Hematopoietic multipotent progenitor cell treated with erythropoietin and hydrocortisone succinate and interleukin-3 and kit ligand, for 15 days (in vitro differentiated cells): ENCODE results near the gene RASGRP4.
"Not testable (repeated sequence)": the region's sequence is repeated elsewhere in the genome, so short reads cannot be mapped to it uniquely, and the experiment has no call there.

Experiments used
- DNase-seq: peaks from one replicate; pipeline ENCODE4 v3.0.0-alpha.2; 2015; ENCODE audit warnings: low spot score

The RASGRP4 gene

DNA sequence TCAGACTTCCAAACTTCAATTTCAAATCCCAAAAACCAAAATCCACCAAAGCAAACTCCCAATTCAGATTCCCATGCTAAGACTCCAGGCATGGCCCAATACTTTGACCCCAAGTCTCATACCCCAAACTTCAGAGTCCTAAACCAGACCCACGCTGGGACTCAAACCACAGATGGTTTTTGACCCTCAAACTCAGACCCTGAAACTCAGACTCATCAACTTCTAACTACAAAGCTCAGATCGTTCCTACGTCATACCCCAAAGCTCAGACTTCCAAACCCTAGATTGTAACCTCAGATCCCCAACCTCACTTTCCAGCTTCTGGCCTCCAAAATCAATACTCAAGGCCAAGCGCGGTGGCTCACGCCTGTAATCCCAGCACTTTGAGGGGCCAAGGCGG lies 19.3 kb upstream of the RASGRP4 start:
- no peak for DNase-seq

DNA sequence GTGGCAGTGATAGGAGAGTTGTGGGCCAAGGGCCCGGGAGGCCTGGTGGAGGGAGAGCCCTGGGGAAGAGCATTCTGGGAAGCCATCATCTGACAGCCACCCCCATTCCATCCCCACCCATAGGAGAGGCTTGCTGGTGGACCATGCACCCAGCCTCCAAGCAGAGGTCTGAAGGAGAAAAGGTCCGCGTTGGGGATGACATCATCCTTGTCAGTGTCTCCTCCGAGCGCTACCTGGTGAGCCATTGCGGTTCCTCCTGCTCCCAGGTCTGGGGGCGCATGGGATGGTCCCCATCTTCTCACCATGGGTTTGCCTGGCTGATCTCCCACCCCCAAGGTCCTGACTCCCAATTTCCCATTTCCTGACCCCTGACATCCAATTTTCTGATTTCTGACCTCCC lies 18.0 kb upstream of the RASGRP4 start:
- no peak for DNase-seq

DNA sequence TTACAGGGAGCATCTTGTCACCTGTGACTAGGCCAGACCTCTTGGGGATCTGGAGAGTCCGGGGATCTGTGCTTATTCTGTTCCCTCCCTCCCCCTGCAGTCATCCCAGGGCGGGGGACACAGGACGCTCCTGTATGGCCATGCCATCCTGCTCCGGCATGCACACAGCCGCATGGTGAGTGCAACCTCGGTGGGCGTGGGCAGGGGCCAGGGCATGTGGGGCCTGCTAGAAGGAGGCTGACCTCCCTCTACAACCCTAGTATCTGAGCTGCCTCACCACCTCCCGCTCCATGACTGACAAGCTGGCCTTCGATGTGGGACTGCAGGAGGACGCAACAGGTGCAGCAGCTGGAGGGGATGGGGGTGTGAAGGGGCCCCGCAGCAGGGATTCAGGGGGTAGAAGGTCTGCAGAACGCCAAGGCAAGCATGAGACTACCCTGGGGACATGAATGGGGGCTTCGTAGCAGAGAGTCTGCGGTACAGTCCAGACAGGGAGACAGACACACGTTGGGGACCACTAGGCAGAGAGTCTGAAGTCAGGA lies 17.5 kb upstream of the RASGRP4 start:
- DNase-seq = no peak

DNA sequence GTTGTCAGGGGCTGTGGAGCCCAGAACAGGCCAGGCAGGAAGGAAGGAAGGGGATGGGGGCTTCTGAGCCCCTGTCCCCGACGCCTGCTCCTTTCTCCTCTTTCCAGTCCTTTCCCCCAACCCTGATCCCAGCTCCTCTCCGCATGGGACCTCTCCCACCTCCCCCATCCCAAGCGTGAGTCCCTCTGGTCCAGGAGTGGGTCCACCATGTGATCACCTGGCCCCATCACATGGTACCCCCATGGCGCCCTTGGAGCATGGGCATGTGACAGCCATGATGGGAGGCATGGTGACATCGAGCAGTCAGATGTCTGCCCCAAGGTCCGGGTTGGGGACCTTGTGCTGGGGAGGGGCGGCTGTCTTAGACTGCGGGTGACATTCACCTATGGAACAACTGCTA lies 16.7 kb upstream of the RASGRP4 start:
- DNase-seq = no peak

DNA sequence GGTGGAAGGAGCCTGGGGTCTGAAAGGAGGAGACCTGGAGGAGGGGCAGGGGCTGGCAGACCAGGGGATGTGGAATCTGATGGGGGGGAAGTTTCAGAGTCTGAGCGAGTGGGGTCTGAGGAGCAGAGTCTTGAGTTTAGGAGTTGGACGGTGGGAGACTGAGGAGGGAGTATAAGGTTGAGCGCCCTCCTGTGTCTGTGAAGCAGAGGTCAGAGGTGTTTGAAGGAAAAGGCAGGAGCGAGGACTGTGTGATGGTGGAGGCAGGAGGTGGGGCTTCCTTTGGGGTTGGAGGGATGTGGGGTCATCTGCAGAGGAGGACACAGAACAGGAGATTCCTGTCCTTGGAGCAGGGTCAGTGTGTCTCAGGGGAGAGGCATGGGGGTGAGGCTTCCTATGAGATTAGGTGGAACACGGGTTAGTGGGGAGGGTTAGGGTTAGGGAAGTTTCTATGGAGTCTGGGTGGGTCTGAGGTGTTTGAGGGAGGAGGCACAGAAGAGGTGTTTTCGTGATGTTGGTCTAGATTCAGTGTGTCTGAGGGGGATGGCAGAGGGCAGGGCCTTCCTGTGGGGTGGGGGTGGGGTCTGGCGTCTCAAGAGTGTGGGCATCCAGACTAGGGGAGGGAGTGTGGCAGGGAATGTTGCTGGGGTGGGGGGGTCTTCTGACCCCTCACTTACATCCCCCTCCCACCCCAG lies 15.8 kb upstream of the RASGRP4 start:
- no peak for DNase-seq

DNA sequence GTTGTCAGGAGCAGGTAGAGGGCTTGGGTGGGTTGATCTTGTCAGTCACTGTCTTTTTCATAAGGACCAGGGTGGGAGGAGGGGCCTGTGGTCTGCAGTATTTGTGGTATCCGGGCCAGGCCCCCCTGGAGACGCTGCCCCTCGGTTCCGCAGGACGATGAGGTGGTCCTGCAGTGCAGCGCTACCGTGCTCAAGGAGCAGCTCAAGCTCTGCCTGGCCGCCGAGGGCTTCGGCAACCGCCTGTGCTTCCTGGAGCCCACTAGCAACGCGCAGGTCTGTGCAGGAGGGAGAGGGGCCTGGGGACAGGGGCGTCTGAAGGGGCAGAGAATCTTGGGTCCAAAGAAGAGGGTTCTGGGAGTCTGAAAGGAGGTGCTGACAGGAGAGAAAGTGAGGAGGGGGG lies 14.6 kb upstream of the RASGRP4 start:
- DNase-seq = no peak

DNA sequence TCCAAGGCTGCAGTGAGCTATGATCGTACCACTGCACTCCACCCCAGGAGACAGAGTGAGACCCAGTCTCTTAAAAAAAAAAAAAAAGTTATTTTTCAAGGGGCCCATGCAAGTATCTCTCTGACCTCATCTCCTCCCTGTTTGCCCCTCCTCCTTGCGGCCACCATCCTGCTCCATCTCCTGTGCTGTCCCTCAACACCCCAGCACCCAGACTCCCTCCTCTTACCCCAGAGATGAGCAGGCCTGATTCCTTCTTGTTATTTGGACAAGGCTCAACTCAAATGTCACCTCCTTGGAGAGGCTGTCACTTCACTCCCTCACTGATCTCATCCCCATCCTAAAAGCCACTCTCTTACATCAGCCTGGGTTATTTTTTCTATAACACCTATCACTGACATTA lies 11.9 kb upstream of the RASGRP4 start:
- no peak for DNase-seq

DNA sequence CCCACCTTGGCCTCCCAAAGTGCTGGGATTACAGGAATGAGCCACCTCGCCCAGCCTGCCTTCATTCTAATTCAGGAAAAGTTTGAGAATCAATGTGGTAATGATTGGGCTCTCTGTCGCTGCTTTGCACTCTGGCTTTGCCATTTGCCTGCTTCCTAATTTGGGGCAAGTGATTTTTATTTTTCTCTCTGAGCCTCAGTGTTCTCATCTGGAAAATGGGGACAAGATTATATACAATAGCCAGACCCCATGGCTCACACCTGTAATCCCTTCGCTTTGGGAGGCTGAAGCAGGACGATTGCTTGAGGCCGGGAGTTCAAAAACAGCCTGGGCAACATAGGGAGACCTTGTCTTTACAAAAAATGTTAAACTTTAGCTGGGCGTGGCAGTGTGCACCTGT lies 11.3 kb upstream of the RASGRP4 start:
- no peak for DNase-seq

DNA sequence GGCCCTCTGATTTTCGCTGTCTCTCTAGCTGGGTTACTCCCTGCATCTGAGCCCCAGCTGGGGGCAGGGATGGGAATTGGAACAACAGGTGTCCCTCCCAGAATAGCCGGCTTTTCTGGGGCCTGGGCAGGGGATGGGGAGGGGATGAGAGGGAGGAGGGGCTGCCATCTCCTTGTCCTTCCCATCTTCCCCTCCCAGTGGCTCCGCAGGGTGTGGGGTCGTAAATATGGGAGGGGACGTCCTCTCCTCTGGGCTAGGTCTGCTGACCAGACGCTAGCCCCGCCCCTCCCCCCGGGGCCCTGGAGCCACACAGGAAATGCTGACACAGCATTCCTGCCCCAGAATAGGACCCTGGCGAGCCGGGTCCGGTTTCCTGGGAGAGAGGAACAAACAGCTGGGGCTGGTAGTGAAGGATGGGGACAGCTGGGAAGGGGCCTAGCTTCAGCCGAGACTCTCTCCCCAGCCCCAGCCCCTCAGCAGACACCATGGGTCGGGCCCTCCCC lies 8.6 kb upstream of the RASGRP4 start:
- DNase-seq = no peak

DNA sequence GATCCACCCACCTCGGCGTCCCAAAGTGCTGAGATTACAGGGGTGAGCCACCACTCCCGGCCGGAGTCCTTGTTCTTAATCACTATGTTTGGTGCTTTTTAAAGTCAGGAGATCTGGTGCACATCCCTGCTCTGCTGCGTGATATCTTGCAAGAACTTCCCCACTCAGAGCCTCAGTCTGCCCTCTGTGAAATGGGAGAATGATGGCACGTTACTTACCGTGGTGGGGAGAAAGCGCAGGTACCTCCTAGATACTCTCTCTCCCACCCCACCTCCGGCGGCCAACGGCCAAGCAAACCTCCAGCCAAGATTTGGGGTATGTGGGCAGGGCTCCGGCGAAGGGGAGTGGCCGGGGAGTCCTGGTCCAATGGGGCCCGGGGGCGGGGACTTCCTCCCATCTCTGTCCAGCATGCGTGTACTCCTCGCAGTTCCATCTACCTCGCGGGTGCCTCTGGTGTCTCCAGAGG lies 7.3 kb upstream of the RASGRP4 start, which contains the start of gene RYR1:
RYR1 (plus strand) TSS at position 424 of the 466 bp plus-strand sequence. CDS start 139 bp downstream, outside the sequence.
- peak; percentile 7 for DNase-seq

DNA sequence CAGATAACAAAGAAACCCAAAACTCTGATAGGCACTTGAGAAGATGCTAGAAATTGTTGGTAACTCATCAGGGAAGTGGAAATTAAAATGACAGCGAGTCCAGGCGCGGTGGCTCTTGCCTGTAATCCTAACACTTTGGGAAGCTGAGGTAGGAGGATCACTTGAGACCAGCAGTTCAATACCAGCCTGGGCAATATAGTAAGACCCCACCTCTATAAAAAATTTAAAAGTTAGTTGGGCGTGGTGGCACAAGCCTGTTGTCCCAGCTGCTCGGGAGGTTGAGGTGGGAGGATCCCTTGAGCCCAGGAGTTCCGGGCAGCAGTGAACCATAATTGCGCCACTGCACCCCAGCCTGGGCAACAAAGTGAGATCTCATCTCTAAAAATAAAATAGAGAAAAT lies 4.9 kb upstream of the RASGRP4 start:
- no peak for DNase-seq

DNA sequence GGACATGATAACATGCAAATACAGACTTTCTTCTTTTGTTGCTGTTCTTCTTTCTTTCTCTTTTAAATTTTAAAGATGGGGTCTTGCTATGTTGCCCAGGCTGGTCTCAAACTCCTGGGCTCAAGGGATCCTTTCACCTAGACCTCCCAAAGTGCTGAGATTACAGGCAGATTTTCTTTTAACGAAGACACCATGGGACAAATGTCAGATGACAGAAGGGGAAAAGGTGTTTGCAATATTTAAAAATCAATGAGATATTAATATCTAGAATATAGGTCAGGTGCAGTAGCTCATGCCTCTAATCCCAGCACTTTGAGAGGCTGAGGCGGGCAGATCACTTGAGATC lies 3.8 kb upstream of the RASGRP4 start:
- DNase-seq = no peak

DNA sequence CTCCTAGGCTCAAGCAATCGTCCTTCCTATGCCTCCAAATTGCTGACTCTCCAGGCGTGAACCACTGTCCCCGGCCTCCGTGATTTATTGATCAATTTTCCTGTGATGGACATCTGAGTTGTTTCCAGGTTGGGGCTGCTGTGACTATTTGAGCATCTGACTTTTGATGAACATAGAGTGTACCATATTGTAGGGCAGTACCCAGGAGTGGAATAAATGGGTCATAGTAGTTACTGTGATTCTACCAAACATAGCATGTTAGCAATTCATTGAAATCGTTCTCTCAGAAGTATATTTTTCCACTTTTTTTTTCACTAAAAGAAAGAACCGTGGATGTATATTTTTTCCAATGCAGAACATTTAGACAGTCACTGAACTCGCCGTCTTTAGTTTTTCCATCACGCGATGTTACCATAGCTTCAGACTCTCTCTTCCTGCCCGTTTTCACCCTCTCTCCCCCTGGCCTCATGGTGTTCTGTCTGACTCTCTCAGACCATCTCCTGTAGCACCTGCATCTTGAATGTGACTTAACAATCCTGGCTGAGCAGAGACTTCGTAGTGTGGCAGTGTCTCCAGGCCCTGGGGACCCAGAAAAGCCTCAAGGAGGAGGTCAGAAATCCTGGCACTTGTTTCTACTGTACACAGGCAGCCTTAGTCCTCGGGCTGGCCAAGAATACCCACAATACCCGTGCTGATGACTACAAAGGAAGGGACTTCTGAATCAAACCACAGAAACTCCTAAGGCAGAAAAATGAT lies 3.2 kb upstream of the RASGRP4 start:
- DNase-seq = no peak

DNA sequence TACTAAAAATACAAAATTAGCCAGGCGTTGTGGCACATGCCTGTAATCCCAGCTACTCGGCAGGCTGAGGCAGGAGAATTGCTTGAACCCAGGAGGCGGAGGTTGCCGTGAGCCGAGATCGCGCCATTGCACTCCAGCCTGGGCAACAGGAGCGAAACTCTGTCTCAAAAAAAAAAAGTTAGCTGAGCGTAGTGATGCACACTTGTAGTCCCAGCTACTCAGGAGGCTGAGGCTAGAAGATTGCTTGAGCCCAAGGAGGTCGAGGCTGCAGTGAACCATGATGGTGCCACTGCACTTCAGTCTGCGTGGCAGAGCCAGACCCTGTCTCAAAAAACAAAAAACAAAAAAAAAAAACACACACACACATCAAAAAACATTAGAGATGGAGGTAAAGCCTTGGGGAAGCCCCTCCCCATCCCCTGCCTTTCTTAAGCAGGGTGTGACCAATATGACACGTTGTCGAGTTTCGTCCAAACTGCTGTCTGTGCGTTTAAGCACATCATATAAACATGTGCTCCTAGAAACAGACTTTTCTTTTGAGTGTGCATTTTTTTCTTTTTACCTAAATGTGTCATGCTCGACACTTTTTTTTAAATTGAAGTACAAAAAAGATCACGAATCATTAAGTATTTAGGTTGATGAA lies 1.1 kb upstream of the RASGRP4 start:
- DNase-seq = not testable (repeated sequence)

DNA sequence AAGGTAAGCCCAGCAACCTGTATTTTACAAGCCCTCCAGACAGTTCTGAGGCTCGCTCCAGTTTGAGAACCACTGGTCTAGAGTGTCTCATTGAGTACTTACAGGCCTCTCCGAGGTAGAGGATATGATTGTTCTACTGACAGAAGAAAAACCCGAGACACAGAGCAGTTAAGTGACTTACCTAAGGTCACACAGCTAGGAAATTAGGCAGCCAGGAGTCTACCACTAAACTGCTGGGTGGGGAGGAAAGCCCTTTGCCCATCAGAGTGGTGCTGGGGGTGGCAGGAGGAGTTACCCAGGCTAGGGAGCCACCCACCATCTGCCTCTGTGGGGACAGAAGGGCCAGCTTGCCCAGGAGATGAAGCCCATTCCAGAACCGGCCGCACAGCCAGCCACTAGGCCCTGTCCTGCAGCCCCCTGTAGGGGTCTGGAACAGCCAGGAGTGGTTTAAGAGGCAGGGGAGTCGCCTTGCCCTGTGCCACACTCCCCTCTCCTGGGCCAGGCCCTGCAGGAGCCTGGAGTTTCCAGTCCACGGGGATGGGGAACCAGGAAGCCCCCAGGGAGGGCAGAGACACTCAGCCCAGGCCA lies 703 bp downstream of the RASGRP4 start:
- DNase-seq = no peak

DNA sequence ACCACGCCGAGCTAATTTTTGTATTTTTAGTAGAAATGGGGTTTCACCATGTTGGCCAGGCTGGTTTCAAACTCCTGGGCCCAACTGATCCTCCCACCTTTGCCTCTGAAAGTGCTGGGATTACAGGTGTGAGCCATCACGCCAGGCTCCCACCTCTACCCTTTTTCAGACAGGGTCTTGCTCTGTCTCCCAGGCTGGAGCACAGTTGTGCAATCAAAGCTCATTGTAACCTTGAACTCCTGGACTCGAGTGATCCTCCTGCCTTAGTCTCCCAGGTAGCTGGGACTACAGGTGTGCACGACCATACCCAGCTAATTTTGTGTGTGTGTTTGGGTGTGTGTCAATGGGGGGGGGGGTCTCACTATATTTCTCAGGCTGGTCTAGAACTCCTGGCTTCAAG lies 1.7 kb downstream of the RASGRP4 start:
- no peak for DNase-seq

DNA sequence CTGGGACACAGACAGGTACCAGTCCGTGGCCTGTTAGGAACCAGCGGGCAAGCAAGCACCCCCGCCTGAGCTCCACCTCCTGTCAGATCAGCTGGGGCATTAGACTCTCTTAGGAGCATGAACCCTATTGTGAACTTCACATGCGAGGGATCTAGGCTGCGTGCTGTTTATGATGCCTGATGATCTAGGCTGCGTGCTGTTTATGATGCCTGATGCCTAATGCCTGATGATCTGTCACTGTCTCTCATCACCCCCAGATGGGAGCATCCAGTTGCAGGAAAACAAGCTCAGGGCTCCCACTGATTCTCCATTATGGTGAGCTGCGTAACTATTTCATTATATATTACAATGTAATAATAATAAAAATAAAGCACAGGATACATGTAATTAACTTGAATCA lies 3.6 kb downstream of the RASGRP4 start:
- no peak for DNase-seq

DNA sequence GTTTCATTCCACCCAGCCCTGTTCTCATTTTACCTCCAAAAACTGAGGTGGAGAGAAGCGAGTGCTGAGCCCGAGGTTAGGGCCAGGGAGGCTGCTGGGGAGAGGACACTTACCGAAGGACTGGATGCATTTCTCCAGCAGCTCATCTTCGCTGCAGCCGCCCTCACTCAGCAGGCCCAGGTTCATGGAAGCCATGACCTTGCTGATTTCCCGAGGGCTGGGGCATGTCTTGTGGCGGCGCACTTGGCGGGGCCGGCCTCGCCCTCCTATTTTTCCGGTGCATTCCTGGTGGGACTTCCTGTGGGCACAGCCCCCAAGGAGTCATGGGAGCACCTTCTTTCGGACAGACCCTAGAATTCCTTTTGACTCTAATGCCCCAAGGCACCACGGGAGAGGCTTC lies 4.2 kb downstream of the RASGRP4 start:
- no peak for DNase-seq

DNA sequence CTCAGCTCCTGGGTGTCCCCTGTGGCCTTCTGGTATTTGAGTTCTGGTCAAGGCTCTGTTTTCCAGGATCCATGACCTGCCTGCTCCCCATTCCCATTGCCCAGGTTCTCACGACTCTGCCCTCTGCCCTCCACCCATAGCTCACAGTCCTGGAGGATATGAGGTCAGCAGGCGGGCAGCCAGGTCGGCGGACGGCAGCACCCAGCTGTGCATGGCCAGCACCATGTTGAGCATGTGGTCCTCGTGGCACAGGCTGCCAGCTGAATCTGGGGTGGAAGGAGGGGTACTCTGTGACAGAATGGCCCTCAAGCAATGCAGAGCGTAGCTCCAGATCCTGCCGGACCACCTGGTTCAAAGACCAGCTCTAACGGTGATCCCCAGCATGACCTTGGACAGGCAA lies 5.1 kb downstream of the RASGRP4 start:
- no peak for DNase-seq

DNA sequence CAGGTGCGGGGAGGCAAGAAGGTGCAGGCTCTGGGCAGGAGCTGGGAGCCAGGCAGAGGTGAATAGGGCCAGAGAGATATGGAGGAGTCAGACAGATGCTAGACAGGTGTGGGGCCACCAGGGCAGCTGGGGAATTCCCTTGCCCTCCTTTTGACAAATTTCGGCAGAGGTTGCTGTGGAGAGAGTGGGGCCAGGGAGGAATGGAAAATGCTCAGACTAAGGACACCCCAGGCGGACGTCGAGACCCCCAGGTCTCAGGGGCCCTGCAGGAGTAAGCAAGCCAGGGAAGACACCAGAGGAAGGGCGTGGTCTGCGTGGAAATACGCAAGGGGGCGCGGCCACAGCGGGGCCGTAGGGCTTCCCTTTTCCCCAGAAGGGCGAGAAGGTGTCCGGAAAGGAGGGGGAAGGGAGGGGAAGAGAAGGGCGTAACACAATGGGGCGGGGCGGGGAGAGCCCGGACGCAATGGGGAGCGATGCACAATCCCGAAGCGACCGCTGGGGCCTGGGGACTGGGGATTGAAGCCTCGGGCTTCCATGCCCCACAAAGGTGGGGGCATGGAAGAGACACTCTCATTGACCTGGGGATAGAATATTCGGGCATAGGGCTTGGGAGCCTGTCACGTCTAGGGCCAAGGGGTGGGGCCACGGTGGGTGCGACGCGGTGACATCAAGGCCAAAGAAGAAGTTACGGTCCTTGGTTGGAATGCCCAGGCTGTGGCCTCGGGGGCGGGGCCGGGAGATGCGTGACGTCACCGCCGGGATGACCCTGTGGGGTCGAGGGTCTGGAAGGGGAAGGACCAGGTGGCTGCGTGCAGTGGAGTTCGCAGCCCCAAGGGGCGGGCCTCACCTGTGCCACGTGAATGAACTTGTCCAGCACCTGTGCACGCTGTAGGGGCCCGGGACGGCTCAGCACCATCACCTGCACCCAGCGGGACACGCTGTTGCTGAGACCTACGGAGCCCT lies 8.2 kb downstream of the RASGRP4 start:
- peak; percentile 15 for DNase-seq

DNA sequence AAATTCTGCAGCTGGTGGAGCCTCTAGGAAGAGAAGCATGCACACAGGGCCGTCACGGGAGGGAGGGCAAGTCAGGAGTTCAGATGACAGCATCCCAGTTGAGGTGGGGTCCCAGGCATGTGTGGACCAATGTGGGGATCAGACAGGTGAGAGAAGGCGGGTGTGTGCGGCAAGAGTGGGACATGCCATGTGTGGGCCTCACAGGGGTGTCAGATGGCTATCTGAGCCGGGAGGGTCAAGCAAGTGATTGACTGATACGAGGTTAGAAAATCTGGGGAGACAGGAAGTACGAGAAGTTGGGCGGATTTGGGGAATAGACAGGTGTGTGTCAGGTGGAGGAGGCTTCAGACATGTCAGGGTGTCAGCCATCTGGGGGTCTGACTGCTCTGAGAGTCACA lies 8.9 kb downstream of the RASGRP4 start:
- DNase-seq = no peak
